Measurements from ENCODE around the gene OR4D6. TPM values are rescaled to one million over a fixed set of nuclear protein-coding genes. Genes with fewer than 3 reads are reported as not detected.

Gene OR4D6
- polyA plus RNA-seq, 1 experiment, result not detected

- no peaks in the 10 kb centered on the region for H3K36me3 ChIP-seq (ENCODE audit: control insufficient read depth, insufficient read depth, low read length)
- TF ChIP-seq, protein P1, sequence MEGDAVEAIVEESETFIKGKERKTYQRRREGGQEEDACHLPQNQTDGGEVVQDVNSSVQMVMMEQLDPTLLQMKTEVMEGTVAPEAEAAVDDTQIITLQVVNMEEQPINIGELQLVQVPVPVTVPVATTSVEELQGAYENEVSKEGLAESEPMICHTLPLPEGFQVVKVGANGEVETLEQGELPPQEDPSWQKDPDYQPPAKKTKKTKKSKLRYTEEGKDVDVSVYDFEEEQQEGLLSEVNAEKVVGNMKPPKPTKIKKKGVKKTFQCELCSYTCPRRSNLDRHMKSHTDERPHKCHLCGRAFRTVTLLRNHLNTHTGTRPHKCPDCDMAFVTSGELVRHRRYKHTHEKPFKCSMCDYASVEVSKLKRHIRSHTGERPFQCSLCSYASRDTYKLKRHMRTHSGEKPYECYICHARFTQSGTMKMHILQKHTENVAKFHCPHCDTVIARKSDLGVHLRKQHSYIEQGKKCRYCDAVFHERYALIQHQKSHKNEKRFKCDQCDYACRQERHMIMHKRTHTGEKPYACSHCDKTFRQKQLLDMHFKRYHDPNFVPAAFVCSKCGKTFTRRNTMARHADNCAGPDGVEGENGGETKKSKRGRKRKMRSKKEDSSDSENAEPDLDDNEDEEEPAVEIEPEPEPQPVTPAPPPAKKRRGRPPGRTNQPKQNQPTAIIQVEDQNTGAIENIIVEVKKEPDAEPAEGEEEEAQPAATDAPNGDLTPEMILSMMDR (IDR thresholded peaks at IDR 0.05; ENCODE audit: insufficient read depth, low read depth, low read length), result no peak
- ChIA-PET POLR2A (no interaction called here), CTCF (no interaction called here)
- H3K27me3 ChIP-seq (ENCODE audit: control insufficient read depth, insufficient read depth, low read length), result no peaks in the 10 kb centered on the region
- no peak for DNase-seq (ENCODE audit: low read depth)
- H3K4me3 ChIP-seq (ENCODE audit: low read depth, low read length), result no peak overlapping the region
Observed at GRCh38 chr11:59418156-59418555, 38.6 kb upstream of the OR4D6 start.

- no peaks in the 10 kb centered on the region for H3K27me3 ChIP-seq (ENCODE audit: control insufficient read depth, insufficient read depth, low read length)
- ChIA-PET CTCF (no interaction called here), POLR2A (no interaction called here)
- TF ChIP-seq, protein P1 (IDR thresholded peaks at IDR 0.05; ENCODE audit: insufficient read depth, low read depth, low read length), result no peak
- DNase-seq (ENCODE audit: low read depth), result no peak
- H3K4me3 ChIP-seq (ENCODE audit: low read depth, low read length), result no peak overlapping the region
- H3K36me3 ChIP-seq (ENCODE audit: control insufficient read depth, insufficient read depth, low read length), result no peaks in the 10 kb centered on the region
Observed at GRCh38 chr11:59423835-59424234, 32.9 kb upstream of the OR4D6 start.

DNA sequence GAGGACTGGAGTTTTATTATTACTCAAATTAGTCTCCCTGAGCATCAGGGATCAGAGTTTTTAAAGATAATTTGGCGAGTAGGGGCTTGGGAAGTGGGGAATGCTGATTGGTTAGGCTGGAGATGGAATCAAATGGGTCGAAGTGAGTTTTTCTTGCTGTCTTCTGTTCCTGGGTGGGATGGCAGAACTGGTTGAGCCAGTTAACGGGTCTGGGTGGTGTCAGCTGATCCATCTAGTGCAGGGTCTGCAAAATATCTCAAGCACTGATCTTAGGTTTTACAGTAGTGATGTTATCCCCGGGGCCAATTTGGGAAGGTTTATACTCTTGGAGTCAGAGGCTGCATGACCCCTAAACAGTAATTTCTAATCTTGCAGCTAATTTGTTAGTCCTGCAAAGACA, 31.6 kb upstream of the OR4D6 start:
- H3K36me3 ChIP-seq (ENCODE audit: control insufficient read depth, insufficient read depth, low read length), result no peaks in the 10 kb centered on the region
- H3K4me3 ChIP-seq (ENCODE audit: low read depth, low read length), result no peak overlapping the region
- POLR2A ChIA-PET, result no interaction called here
- no peaks in the 10 kb centered on the region for H3K27me3 ChIP-seq (ENCODE audit: control insufficient read depth, insufficient read depth, low read length)
- TF ChIP-seq, protein P1 (IDR thresholded peaks at IDR 0.05; ENCODE audit: insufficient read depth, low read depth, low read length), result no peak
- DNase-seq (ENCODE audit: low read depth), result no peak
- CTCF ChIA-PET, result no interaction called here

- H3K27me3 ChIP-seq (ENCODE audit: control insufficient read depth, insufficient read depth, low read length), result no peaks in the 10 kb centered on the region
- no peak within 1 kb of the TSS for H3K4me3 ChIP-seq (ENCODE audit: low read depth, low read length)
- TF ChIP-seq, protein P1 (IDR thresholded peaks at IDR 0.05; ENCODE audit: insufficient read depth, low read depth, low read length), result no peak
- H3K36me3 ChIP-seq (ENCODE audit: control insufficient read depth, insufficient read depth, low read length), result no peaks in the 10 kb centered on the region
- CTCF ChIA-PET, result no interaction called here
- DNase-seq (ENCODE audit: low read depth), result no peak
- POLR2A ChIA-PET, result no interaction called here
Observed at GRCh38 chr11:59426361-59427067, 30.2 kb upstream of the OR4D6 start, which contains the start of gene OR5A2. TSS of gene OR5A2 (minus strand) at chr11:59426413. CDS start at chr11:59422953, 3,460 bp downstream.

DNA sequence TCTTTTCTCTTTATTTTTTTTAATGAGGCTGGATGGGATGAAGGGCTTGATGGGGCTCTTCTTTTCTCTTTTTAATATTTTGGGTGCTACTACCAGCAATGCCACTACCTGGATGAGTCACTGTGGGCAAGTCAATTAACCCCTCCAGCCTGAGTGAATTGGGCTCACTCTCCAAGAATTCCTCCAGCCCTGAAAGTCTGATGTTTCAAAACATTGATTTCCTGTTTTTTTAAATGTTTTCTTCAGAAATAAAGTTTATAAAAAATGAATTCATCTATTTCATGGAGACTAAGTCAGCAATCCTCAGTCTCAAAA, 29.7 kb upstream of the OR4D6 start:
- ChIA-PET POLR2A (no interaction called here), CTCF (no interaction called here)
- TF ChIP-seq, protein P1 (IDR thresholded peaks at IDR 0.05; ENCODE audit: insufficient read depth, low read depth, low read length), result no peak
- Histone ChIP-seq H3K4me3 (ENCODE audit: low read depth, low read length) (no peak overlapping the region), H3K36me3 (ENCODE audit: control insufficient read depth, insufficient read depth, low read length) (no peaks in the 10 kb centered on the region), H3K27me3 (ENCODE audit: control insufficient read depth, insufficient read depth, low read length) (no peaks in the 10 kb centered on the region)
- DNase-seq (ENCODE audit: low read depth), result no peak

Data from BJ (cell line).